HEK293 (cell line): ENCODE measurements around the gene CHN1.

Experiments used
- CTCF ChIA-PET: fragments of 350-600 bp; formaldehyde crosslinking; extraction: SDS; loops from one replicate; lab custom pipeline; 2021; ENCODE audit warnings: antibody characterized with exemption; lab: Yijun Ruan, JAX
- POLR2A ChIA-PET: fragments of 300-600 bp; formaldehyde crosslinking; extraction: SDS; loops from one replicate; lab custom pipeline; 2020; ENCODE audit warnings: antibody characterized with exemption, inconsistent platforms; lab: Yijun Ruan, JAX
- H3K27ac ChIP-seq: fragments of 200-500 bp; sonication (Bioruptor generic); 2 replicates; pipeline ENCODE4 v1.5.1; 2014; ENCODE audit warnings: low read depth, low read length, control low read depth, inconsistent platforms; ENCODE audit errors: extremely low read depth
- H3K36me3 ChIP-seq, 2 experiments: fragments of 200-500 bp in 1 of 2; sonication (Bioruptor generic) in 1 of 2; 1 replicate in 1 of 2; 2 replicates in 1 of 2; pipeline ENCODE4 v1.5.1; 2014 to 2017; ENCODE audit warnings: inconsistent platforms in 2 of 2, low read length in 2 of 2; ENCODE audit not compliant: control insufficient read depth in 2 of 2, insufficient read depth in 1 of 2
- H3K4me1 ChIP-seq: fragments of 200-500 bp; sonication (Bioruptor generic); 2 replicates; pipeline ENCODE4 v1.5.1; 2014; ENCODE audit warnings: mild to moderate bottlenecking, low read length, inconsistent platforms; ENCODE audit not compliant: control insufficient read depth, insufficient read depth
- H3K4me3 ChIP-seq: 2 replicates; pipeline ENCODE4 v1.5.1; 2011; ENCODE audit warnings: low read depth, mild to moderate bottlenecking, control low read depth, low read length, moderate library complexity
- H3K9me3 ChIP-seq: fragments of 200-500 bp; sonication (Bioruptor generic); 2 replicates; pipeline ENCODE4 v1.5.1; 2014; ENCODE audit warnings: low read depth, low read length, inconsistent platforms; ENCODE audit not compliant: control insufficient read depth, insufficient read depth
- BCL11B ChIP-seq: fragments of 450-650 bp; formaldehyde crosslinking; IDR thresholded peaks from 2 replicates; pipeline ENCODE4 v1.5.1; 2016; ENCODE audit warnings: low read depth, missing biosample characterization, missing genetic modification characterization
- KLF17 ChIP-seq: fragments of 450-650 bp; formaldehyde crosslinking; IDR thresholded peaks from 2 replicates; pipeline ENCODE4 v1.5.1; 2016; ENCODE audit warnings: missing biosample characterization, missing genetic modification characterization
- KLF7 ChIP-seq: fragments of 450-650 bp; formaldehyde crosslinking; IDR thresholded peaks from 2 replicates; pipeline ENCODE4 v1.5.1; 2016; ENCODE audit warnings: missing biosample characterization, missing genetic modification characterization, borderline replicate concordance
- MYNN ChIP-seq: fragments of 450-650 bp; formaldehyde crosslinking; IDR thresholded peaks from 2 replicates; pipeline ENCODE4 v1.5.1; 2016; ENCODE audit warnings: missing biosample characterization, missing genetic modification characterization, borderline replicate concordance
- PRDM6 ChIP-seq: fragments of 450-650 bp; formaldehyde crosslinking; IDR thresholded peaks from 2 replicates; pipeline ENCODE4 v1.5.1; 2017; ENCODE audit warnings: missing biosample characterization, missing genetic modification characterization
- ZNF112 ChIP-seq: fragments of 450-650 bp; formaldehyde crosslinking; IDR thresholded peaks from 2 replicates; pipeline ENCODE4 v1.5.0; 2017; ENCODE audit warnings: missing biosample characterization, missing genetic modification characterization
- ZNF133 ChIP-seq: fragments of 450-650 bp; formaldehyde crosslinking; IDR thresholded peaks from 2 replicates; pipeline ENCODE4 v1.5.1; 2016; ENCODE audit warnings: missing biosample characterization, missing genetic modification characterization
- ZNF155 ChIP-seq: fragments of 450-650 bp; formaldehyde crosslinking; IDR thresholded peaks from 2 replicates; pipeline ENCODE4 v1.5.1; 2016; ENCODE audit warnings: missing biosample characterization, missing genetic modification characterization
- ZNF248 ChIP-seq: fragments of 450-650 bp; formaldehyde crosslinking; IDR thresholded peaks from 2 replicates; pipeline ENCODE4 v1.5.1; 2017; ENCODE audit warnings: missing biosample characterization, missing genetic modification characterization
- ZNF335 ChIP-seq: fragments of 450-650 bp; formaldehyde crosslinking; conservative IDR thresholded peaks from 2 replicates; pipeline ENCODE4 v1.5.1; 2016; ENCODE audit warnings: missing biosample characterization, missing genetic modification characterization
- ZNF341 ChIP-seq: fragments of 450-650 bp; formaldehyde crosslinking; IDR thresholded peaks from 2 replicates; pipeline ENCODE4; 2016; ENCODE audit warnings: low read depth, missing biosample characterization, missing genetic modification characterization
- ZNF391 ChIP-seq: fragments of 450-650 bp; formaldehyde crosslinking; IDR thresholded peaks from 2 replicates; pipeline ENCODE4 v1.5.1; 2016; ENCODE audit warnings: low read depth, missing biosample characterization, missing genetic modification characterization, borderline replicate concordance
- ZNF510 ChIP-seq: fragments of 450-650 bp; formaldehyde crosslinking; IDR thresholded peaks from 2 replicates; pipeline ENCODE4 v1.5.1; 2018; ENCODE audit warnings: mild to moderate bottlenecking, missing genetic modification characterization, missing biosample characterization; ENCODE audit not compliant: insufficient replicate concordance
- ZNF521 ChIP-seq: fragments of 450-650 bp; formaldehyde crosslinking; IDR thresholded peaks from 2 replicates; pipeline ENCODE4 v1.5.1; 2017; ENCODE audit warnings: missing biosample characterization, mild to moderate bottlenecking, missing genetic modification characterization
- ZNF549 ChIP-seq: fragments of 450-650 bp; IDR thresholded peaks from 2 replicates; pipeline ENCODE4 v1.5.1; 2018; ENCODE audit warnings: missing biosample characterization, missing genetic modification characterization, mild to moderate bottlenecking, inconsistent platforms, moderate library complexity
- ZNF580 ChIP-seq: fragments of 450-650 bp; formaldehyde crosslinking; IDR thresholded peaks from 2 replicates; pipeline ENCODE4 v1.5.1; 2016; ENCODE audit warnings: missing biosample characterization, missing genetic modification characterization
- ZNF600 ChIP-seq: fragments of 450-650 bp; formaldehyde crosslinking; IDR thresholded peaks from 2 replicates; pipeline ENCODE4 v1.5.1; 2016; ENCODE audit warnings: missing biosample characterization, missing genetic modification characterization
- ZNF623 ChIP-seq: fragments of 450-650 bp; formaldehyde crosslinking; IDR thresholded peaks from 2 replicates; pipeline ENCODE4 v1.5.1; 2016; ENCODE audit warnings: missing biosample characterization, missing genetic modification characterization
- ZNF639 ChIP-seq: fragments of 450-650 bp; formaldehyde crosslinking; IDR thresholded peaks from 2 replicates; pipeline ENCODE4 v1.5.1; 2016; ENCODE audit warnings: missing biosample characterization, missing genetic modification characterization
- ZNF658 ChIP-seq: fragments of 450-650 bp; formaldehyde crosslinking; IDR thresholded peaks from 2 replicates; pipeline ENCODE4; 2016; ENCODE audit warnings: missing biosample characterization, missing genetic modification characterization
- ZNF704 ChIP-seq: fragments of 450-650 bp; formaldehyde crosslinking; IDR thresholded peaks from 2 replicates; pipeline ENCODE4 v1.5.1; 2016; ENCODE audit warnings: missing biosample characterization, missing genetic modification characterization
- ZNF776 ChIP-seq: fragments of 450-650 bp; formaldehyde crosslinking; IDR thresholded peaks from 2 replicates; pipeline ENCODE4 v1.5.0; 2017; ENCODE audit warnings: missing biosample characterization, missing genetic modification characterization, borderline replicate concordance
- ZSCAN30 ChIP-seq: fragments of 450-650 bp; IDR thresholded peaks from 2 replicates; pipeline ENCODE4 v1.5.1; 2018; ENCODE audit warnings: missing biosample characterization, mild to moderate bottlenecking, missing genetic modification characterization, moderate library complexity

Gene CHN1

GRCh38 chr2:174878537-174879147 is 126.5 kb downstream of the CHN1 start (continued):
- TF ChIP-seq ZNF248: no peak
- TF ChIP-seq ZNF600 (tag by site-specific recombination): peak; percentile 29; the same call in 1 of the 2 replicates

GRCh38 chr2:174877751-174878150 is 127.4 kb downstream of the CHN1 start:
- ChIA-PET CTCF (interaction anchor here (1.9 kb wide), 1 partner anchor 109 kb away, joined by 9 read pairs; no protein-coding TSS in a partner anchor), POLR2A (no interaction called here)
- Histone ChIP-seq H3K4me3 (no peak overlapping the region), H3K36me3 (no peaks in the 10 kb centered on the region), H3K4me1 (peaks cover 24% of the 10 kb centered on the region), H3K27ac (no peak overlapping the region), H3K9me3 (no peaks in the 10 kb centered on the region)
- TF ChIP-seq ZSCAN30 (tag by site-specific recombination) (no peak), ZNF335 (tag by site-specific recombination) (0 out of 2 replicates have a peak, but pooled peaks have one; percentile 17)

- peaks cover 24% of the 10 kb centered on the region for H3K4me1 ChIP-seq
- CTCF ChIA-PET: interaction anchor here (1.9 kb wide), 1 partner anchor 109 kb away, joined by 9 read pairs; no protein-coding TSS in a partner anchor
- TF ChIP-seq ZNF658 (no peak), ZNF639 (no peak), ZNF521 (tag by site-specific recombination) (no peak), ZNF510 (tag by site-specific recombination) (no peak), ZNF549 (tag by site-specific recombination) (no peak), KLF17 (no peak), ZNF623 (tag by site-specific recombination) (no peak), ZNF112 (tag by site-specific recombination) (no peak), ZNF704 (no peak), PRDM6 (tag by site-specific recombination) (no peak)
- TF ChIP-seq, all 188 proteins: peak for 0
- POLR2A ChIA-PET: no interaction called here
- H3K27ac ChIP-seq: no peak overlapping the region
- H3K36me3 ChIP-seq: no peaks in the 10 kb centered on the region
- no peaks in the 10 kb centered on the region for H3K9me3 ChIP-seq
- no peak overlapping the region for H3K4me3 ChIP-seq
These were observed 127.9 kb downstream of the CHN1 start for GRCh38 chr2:174877301-174877700.

- peaks cover 15% of the 10 kb centered on the region for H3K4me1 ChIP-seq
- H3K9me3 ChIP-seq: no peaks in the 10 kb centered on the region
- ChIA-PET CTCF (interaction anchor here (1.1 kb wide), 1 partner anchor 103 kb away, joined by 3 read pairs; no protein-coding TSS in a partner anchor), POLR2A (no interaction called here)
- no peaks in the 10 kb centered on the region for H3K36me3 ChIP-seq
- no peak overlapping the region for H3K27ac ChIP-seq
- no peak overlapping the region for H3K4me3 ChIP-seq
- TF ChIP-seq PRDM6 (tag by site-specific recombination) (no peak), BCL11B (tag by site-specific recombination) (no peak), ZNF155 (tag by site-specific recombination) (no peak), ZNF341 (tag by site-specific recombination) (no peak), ZNF580 (tag by site-specific recombination) (no peak), KLF7 (no peak), ZNF776 (tag by site-specific recombination) (no peak), ZNF391 (tag by site-specific recombination) (no peak), ZNF133 (tag by site-specific recombination) (no peak), MYNN (tag by site-specific recombination) (no peak)
These were observed 131.1 kb downstream of the CHN1 start for GRCh38 chr2:174874085-174874484.
